LNCAP (cell line): Measurements from ENCODE around the gene HAUS1.

Source experiments
- TF ChIP-seq, protein P1 (sequence below): fragments of 450-650 bp; IDR thresholded peaks from 2 replicates; pipeline ENCODE4 v1.5.1; 2017; ENCODE audit warnings: mild to moderate bottlenecking

HAUS1 gene

DNA sequence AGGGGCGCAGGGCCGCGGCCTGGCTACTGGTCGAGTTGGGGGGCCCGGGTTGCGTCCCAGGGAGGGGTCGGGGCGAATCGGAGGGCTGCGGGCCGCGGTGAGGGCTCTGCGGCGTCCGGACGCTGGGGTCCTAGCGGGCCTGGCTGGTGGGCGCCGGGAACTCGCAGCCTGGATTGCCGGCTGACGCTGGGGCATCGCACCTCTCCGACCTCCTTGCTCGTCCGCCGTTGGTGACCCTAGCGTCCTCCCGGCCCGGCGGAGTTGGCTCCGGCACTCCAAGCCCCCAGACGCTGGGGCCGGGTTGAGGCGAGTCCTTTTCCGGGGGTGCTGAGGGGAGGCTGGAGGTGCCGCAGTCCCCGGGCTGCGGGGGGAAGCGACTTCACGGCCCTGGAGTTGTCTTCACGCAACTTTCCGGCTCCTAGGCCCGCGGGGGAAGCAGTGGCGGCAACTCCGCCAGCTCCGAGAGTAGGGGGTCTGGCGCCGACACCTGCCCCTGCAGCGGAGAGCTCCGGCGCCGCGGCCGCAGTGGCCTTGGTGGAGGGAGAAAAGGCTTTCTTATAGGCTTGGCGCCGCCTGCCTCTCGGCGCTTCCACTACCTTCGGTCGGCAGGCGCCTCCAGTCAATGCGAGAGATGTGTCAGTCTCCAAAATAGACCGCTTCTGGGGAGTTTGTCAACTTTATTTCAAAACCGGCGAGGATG, 70.3 kb downstream of the HAUS1 start:
- TF ChIP-seq, protein P1, sequence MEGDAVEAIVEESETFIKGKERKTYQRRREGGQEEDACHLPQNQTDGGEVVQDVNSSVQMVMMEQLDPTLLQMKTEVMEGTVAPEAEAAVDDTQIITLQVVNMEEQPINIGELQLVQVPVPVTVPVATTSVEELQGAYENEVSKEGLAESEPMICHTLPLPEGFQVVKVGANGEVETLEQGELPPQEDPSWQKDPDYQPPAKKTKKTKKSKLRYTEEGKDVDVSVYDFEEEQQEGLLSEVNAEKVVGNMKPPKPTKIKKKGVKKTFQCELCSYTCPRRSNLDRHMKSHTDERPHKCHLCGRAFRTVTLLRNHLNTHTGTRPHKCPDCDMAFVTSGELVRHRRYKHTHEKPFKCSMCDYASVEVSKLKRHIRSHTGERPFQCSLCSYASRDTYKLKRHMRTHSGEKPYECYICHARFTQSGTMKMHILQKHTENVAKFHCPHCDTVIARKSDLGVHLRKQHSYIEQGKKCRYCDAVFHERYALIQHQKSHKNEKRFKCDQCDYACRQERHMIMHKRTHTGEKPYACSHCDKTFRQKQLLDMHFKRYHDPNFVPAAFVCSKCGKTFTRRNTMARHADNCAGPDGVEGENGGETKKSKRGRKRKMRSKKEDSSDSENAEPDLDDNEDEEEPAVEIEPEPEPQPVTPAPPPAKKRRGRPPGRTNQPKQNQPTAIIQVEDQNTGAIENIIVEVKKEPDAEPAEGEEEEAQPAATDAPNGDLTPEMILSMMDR, result peak; percentile 16; the same call in 1 of the 2 replicates

DNA sequence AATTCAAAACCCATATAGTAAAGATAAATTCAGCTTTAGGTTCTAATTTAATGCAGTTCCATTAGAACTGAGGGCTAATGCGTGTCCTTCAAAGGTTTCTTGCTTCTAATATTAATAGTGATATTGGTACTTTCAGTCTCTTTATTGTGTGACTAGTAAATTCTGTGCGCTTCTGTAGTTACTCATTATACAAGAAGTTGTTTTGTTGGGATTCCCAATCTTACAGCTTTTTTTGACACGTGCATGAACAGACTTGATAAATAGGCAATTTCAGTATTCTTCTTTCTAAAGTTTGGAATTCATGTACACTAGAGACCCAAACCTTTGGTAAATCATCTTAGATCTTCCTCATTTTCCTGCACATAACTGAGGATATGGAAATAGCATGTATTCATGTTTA, 71.8 kb downstream of the HAUS1 start:
- TF ChIP-seq, protein P1, result no peak
